Forelimb muscle (tissue), 1 donor: Measurements from ENCODE around the gene NCF4. TPM values are rescaled to one million over a fixed set of nuclear protein-coding genes. Genes with fewer than 3 reads are reported as not detected.

Source experiments
- DNase-seq: peaks from one replicate; pipeline ENCODE4 v3.0.0-alpha.2; 2013; ENCODE audit warnings: low read depth
- polyA plus RNA-seq: library from polyadenylated mRNA; unstranded; fragments of 120-200 nt; gene quantifications from one replicate; pipeline ENCODE4 v1.2.1, GENCODE V29; 2013; ENCODE audit not compliant: insufficient read length

The NCF4 gene
- polyA plus RNA-seq, 1 donor, result 2.9 TPM

DNA sequence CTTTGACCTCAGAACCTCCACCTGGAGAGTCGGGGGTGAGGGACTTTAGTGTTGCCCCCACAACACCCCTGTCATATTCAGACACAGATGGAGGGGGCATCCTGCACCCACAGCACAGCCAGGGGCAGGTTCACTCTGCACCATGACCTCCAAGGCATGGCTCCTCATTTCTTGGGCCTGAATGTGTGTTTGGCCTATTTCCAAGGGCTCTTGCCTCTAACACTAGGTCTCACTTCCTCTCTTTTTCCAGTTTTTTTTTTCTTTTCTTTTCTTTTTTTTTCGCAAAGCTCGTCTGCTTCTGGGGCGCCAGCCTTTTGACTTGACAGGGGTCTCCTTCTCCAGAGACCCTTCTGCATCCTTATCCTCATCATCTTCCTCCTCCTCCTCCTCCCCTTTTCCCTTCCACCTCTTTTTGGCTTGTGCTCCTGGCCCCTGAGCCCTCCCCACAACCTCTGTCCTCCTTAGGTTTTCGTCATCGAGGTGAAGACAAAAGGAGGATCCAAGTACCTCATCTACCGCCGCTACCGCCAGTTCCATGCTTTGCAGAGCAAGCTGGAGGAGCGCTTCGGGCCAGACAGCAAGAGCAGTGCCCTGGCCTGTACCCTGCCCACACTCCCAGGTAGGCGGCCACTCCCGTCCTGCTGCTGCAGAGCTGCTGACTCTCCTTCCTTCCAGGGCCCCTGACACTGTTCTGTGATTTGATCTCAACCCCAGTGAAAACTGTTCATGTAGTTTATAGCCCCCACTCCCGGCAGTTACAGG lies 3.8 kb downstream of the NCF4 start:
- DNase-seq, result no peak

GRCh38 chr22:36865346-36865745 lies 4.5 kb downstream of the NCF4 start:
- DNase-seq, result no peak

- no peak for DNase-seq
Observed at GRCh38 chr22:36867695-36868094, 6.9 kb downstream of the NCF4 start.

- no peak for DNase-seq
Observed at GRCh38 chr22:36868546-36869181, 7.9 kb downstream of the NCF4 start.

DNA sequence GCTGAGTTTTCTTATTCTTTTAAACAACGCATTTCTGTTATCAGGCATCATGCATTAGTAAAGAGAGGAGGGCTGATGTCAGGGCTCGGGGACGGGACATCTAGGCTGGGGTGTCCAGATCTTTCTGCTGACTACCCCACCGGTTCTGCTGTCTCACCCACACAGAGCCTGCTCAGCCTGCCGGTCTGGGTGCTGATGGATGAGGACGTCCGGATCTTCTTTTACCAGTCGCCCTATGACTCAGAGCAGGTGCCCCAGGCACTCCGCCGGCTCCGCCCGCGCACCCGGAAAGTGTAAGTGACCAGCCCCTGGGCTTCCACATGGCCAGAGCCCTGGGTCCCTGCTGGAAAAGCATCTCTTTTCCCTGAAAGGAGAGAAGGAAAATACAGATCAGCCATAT lies 9.4 kb downstream of the NCF4 start:
- no peak for DNase-seq

DNA sequence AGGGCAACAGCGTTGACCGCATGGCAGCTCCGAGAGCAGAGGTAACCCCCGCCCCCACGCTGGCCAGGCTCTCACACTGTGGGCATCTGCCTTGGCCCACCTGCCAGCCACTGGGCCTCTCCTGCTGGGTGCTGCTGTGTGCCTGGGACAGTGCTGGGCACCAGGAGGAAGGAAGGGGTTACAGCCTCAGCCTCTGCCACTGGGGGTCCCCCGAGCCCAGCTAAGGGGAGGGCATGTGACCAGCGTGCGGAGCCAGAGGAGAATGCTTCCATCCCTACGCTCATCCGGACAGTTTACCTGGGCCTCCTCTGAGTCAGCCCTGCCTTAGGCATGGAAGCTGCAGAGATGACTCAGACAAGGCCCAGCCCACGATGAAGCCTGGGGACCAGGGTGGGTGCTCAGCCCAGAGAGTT lies 10.9 kb downstream of the NCF4 start:
- DNase-seq, result no peak

- no peak for DNase-seq
Observed at GRCh38 chr22:36872084-36872483, 11.3 kb downstream of the NCF4 start.

DNA sequence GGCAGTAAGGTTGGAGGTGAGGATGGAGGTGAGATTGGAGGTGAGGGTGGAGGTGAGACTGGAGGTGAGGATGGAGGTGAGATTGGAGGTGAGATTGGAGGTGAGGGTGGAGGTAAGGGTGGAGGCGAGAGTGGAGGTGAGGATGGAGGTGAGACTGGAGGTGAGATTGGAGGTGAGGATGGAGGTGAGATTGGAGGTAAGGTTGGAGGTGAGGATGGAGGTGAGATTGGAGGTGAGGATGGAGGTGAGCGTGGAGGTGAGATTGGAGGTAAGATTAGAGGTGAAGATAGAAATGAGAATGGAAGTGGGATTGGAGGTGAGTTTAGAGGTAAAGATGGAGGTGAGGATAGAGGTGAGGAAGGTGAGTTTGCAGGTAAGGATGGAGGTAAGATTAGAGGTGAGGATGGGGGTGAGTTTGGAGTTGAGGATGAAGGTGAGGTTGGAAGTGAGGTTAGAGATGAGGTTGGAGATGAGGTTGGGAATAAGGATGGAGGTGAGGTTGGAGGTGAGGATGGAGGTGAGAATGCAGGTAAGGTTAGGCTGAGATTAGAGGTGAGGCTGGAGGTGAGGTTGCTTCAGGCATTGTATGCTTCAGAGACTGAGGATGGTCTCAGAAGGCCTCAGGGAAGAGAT lies 12.2 kb downstream of the NCF4 start:
- DNase-seq, result no peak

DNA sequence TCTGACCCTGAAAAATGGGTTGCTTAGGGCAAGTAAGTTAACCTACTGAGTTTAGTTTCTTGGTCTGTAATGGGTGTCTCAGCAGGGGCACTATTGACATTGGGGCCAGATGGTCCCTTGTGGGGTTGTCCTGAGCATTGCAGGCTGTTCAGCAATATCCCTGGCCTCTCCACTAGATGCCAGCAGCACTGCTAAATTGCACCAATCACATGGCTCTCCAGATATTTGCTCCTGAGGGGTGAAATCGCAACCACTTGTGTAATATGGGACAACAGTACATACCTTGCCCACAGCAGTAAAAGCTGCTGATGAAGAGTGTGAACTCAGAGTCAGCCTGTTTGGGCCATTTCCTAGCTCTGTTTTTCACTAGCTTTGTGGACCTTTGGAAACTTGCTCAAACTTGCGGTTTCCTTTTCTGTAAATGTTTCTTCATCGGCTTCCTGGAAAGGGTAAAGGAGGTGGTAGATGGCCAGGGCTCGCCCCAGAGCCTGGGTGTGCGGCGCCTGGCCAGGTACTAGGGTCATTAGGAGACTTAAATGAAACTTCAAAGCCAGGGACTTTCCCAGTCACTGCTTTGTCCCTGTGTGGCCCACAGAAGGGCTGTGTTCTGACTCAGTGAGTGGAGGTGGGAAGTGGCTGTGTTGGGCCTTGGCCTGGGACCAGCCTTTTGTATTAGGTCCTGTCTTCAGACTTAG lies 13.0 kb downstream of the NCF4 start:
- DNase-seq, result no peak

- no peak for DNase-seq
Observed at GRCh38 chr22:36874309-36874696, 13.5 kb downstream of the NCF4 start.

- no peak for DNase-seq
Observed at GRCh38 chr22:36874736-36875135, 13.9 kb downstream of the NCF4 start.

DNA sequence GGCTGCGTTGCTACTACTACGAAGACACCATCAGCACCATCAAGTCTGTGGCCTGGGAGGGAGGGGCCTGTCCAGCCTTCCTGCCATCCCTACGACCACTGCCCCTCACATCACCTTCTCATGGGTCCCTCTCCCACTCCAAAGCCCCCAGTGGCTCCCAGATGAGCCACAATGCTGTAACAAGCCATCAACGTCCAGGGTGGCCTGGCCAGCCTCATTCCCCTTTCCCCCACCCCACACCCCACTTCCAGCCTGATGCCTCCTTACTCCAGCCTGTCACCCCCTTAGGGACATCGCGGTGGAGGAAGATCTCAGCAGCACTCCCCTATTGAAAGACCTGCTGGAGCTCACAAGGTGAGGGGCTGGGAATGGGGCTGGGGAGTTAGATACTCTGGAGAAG lies 14.9 kb downstream of the NCF4 start:
- DNase-seq, result no peak

- DNase-seq, result no peak
Observed at GRCh38 chr22:36879775-36880174, 19.0 kb downstream of the NCF4 start.

DNA sequence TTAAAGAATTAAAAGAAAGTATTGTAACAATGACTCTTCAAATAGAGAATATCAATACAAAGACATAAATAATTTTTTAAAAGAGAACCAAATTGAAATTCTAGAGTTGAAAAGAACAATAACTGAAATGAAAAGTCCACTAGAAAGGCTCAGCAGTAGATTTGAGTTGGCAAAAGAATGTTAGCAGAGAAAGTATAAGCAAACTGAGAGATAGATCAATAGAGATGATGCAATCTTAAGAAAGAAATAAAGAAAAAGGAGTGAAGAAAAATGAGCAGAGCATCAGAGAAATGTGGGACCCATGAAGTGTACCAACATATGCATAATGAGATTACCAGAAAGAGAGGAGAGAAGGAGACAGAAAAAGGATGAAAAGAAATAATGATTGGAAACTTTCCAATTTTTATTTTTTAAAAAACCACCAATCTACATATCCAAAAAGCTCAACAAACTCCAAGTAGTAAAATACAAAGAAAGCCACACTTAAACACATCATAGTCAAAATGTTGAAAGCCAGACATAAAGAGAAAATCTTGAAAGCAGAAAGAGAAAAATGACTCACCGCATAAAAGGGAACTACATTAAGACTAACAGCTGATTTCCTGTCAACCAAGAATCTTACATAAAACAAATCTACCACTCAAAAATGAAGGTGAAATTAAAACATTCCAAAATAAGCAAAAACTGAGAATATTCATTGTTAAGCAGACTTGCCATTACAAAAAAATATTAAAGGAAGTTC lies 20.9 kb downstream of the NCF4 start:
- no peak for DNase-seq

- no peak for DNase-seq
Observed at GRCh38 chr22:36884349-36885158, 23.7 kb downstream of the NCF4 start.

DNA sequence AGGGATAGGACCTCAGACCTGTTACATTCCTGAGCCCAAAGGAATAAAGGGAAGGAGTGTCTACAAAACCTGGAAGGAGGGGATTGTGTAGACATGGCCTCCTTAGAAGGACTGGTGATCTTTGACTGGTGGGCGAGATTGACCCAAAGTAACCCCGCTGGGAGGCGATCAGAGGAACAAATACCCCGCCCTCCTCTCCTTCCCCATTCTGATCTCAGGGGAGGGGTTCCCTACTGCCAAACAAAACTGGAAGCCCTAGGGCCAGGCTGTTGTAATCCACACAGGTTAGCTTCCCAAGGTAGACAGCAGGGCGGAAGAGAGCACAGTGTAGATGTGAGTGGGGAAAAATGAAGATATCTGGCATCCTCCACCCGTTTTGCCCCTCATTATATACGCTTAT lies 24.7 kb downstream of the NCF4 start:
- no peak for DNase-seq

DNA sequence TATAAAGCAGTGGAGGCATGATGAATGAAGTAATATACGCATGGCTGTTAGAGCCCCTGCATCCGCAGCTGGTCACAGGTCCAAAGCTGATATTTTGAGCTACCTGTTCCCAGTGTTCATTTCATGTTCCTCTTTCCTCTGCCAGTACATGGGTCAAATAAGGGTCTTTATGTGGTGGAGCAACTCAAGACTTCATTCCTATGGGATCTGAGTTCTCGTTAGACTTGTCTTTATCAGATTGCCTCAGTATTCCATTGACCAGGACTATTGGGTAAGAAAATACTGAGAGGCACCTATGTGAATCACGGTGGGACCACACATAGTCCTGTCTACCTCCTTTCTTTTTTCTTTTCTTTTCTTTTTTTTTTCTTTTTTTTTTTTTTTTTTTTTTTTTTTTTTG lies 25.2 kb downstream of the NCF4 start:
- no peak for DNase-seq

DNA sequence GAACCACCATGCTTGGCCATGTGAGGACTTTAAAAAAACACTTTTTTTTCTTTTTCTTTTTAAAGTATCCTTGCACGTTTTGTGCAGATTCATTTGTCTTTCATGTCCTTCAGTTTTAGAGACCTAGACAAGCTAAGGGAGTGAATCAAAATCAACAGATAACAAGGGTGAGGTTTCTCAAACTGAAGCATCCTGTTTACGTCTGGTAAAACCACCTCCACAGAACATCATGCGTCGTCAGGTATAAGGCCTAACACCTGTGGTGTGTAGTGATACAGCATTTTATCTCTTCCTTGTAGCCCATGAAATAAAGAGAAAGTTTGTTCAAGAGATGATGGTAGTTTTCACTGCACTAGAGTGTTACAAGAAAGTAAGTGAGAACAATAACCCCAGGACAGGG lies 26.4 kb downstream of the NCF4 start:
- DNase-seq, result no peak

DNA sequence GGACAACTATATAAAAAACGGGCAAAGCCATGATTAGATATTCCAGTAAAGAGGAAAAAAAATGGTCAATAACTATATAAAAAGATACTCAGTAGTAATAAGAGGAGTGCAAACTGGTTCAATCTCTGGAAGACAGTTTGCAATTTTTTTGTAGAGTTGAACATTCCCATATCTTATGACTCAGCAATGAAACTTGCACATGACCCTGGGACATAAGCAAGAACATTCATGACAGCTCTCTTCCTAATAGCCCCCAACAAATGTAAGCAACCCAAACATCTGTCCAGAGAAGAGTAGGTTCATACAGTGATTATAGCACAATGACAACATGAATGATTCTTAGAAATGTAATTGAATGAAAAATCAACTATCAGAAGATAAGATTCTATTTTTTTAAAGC lies 30.8 kb downstream of the NCF4 start:
- no peak for DNase-seq

GRCh38 chr22:36892292-36892691 lies 31.5 kb downstream of the NCF4 start:
- DNase-seq, result no peak

DNA sequence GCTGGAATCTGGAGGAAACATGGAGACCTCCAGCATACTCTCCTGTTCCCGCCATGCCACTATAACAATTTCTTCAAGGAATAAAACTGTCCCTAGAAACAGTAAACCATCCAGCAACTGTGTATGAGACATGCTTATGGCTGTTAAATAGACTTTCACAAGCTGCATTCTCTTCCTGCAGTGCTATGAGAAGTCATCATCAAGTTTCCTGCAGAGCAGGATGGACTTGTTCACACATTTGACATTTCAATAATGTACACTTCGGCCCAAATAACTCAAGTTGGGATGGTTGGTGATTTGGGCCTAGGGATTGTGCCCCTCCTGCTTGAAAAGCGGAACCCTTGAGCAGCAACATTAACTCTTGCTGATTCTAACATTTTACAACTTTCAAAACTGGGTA lies 32.5 kb downstream of the NCF4 start:
- no peak for DNase-seq
